Stimulated activated naive CD8-positive, alpha-beta T cell treated with anti-CD3 and anti-CD28 coated beads, Interleukin-15, amount 100 ng/mL, for 72 hours (primary cell): ENCODE results near the gene SH3BP4.
A peak's percentile ranks its signal among the peaks of the same experiment; 100 is the strongest.

ENCODE experiments used
- ATAC-seq: fragments of 150-1000 bp; cut with Tn5 transposase; 2 replicates; pipeline ENCODE4 v1.10.0; 2021; ENCODE audit warnings: mild to moderate bottlenecking, moderate library complexity
- DNase-seq, 2 donors: peaks; one replicate each; pipeline ENCODE4 v3.0.0; 2021 to 2022
- H3K27ac Mint-ChIP-seq, 2 donors: one replicate each; pipeline ENCODE4 v1.8.0; 2022; ENCODE audit warnings: mild to moderate bottlenecking in 2 of 2, mixed read lengths in 2 of 2, moderate library complexity in 2 of 2
- H3K27me3 Mint-ChIP-seq: one replicate; pipeline ENCODE4 v1.8.0; 2022; ENCODE audit warnings: mixed read lengths
- H3K4me1 Mint-ChIP-seq: one replicate; pipeline ENCODE4 v1.8.0; 2022; ENCODE audit warnings: mild to moderate bottlenecking, mixed read lengths
- H3K4me3 Mint-ChIP-seq, 2 donors: one replicate each; pipeline ENCODE4 v1.8.0; 2022; ENCODE audit warnings: mild to moderate bottlenecking in 2 of 2, mixed read lengths in 2 of 2, moderate library complexity in 1 of 2
- H3K9me3 Mint-ChIP-seq, 2 donors: one replicate each; pipeline ENCODE4 v1.8.0; 2022; ENCODE audit warnings: mixed read lengths in 2 of 2

The SH3BP4 gene

GRCh38 chr2:235092433-235093223 is 140.8 kb downstream of the SH3BP4 start:
- ATAC-seq (no peak), DNase-seq (no peak)
- Mint-ChIP-seq H3K27ac (peak overlapping the region in 1 of 2 donors; percentile 61), H3K4me1 (no peaks in the 10 kb centered on the region), H3K27me3 (peaks cover 40% of the 10 kb centered on the region), H3K9me3 (no peaks in the 10 kb centered on the region), H3K4me3 (no peak overlapping the region)

- ATAC-seq: no peak
- Mint-ChIP-seq H3K4me1 (no peaks in the 10 kb centered on the region), H3K9me3 (no peaks in the 10 kb centered on the region), H3K4me3 (no peak overlapping the region), H3K27ac (no peak overlapping the region), H3K27me3 (peaks cover 29% of the 10 kb centered on the region)
- no peak for DNase-seq
Observed at GRCh38 chr2:235094457-235094856, 142.6 kb downstream of the SH3BP4 start.

GRCh38 chr2:235095569-235095968 is 143.8 kb downstream of the SH3BP4 start:
- no peak for DNase-seq

DNA sequence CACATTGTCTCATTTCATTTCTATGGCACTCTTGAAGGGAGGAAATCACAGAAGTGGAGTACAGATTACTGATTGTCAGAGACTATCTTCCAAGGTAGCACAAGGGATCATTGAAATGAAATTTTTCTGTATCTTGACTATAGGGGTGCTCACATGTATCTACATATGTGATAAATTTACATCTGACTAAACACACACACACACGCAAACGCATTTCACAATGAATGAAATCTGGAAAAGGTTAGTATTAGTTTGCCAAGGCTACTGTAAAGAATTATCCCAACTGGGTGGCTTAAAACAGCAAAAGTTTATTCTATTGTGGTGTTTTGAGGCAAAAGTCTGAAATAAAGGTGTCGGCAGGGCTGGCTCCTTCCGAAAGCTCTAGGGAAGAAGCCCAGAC is 144.6 kb downstream of the SH3BP4 start:
- no peak for ATAC-seq
- H3K4me1 Mint-ChIP-seq: no peaks in the 10 kb centered on the region
- H3K27me3 Mint-ChIP-seq: peaks cover 29% of the 10 kb centered on the region

More at GRCh38 chr2:235095569-235095968, 143.8 kb downstream of the SH3BP4 start:
- Mint-ChIP-seq H3K4me3 (no peak overlapping the region), H3K4me1 (no peaks in the 10 kb centered on the region), H3K27ac (no peak overlapping the region), H3K27me3 (peaks cover 29% of the 10 kb centered on the region), H3K9me3 (no peaks in the 10 kb centered on the region)
- no peak for ATAC-seq

DNA sequence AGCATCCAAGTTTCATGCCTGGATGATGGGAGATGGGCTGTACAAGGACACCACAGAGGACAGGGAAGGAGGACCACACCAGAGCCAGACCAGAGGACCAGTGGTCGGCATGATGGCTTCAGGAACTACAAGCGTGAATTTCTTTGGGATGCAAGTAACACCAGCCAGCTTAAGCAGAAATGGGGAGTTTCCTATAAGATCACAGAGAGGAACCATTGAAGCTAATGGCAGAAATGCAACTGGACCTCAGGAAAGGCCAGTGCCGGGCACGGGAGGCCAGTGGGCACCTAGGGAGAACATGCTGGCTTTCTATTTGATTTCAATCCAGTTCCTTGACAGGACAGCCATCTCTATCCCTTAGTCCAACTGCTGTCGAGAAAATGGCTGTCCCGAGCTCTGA is 145.4 kb downstream of the SH3BP4 start:
- Mint-ChIP-seq H3K4me1 (no peaks in the 10 kb centered on the region), H3K9me3 (no peaks in the 10 kb centered on the region), H3K27ac (no peak overlapping the region), H3K4me3 (no peak overlapping the region), H3K27me3 (peaks cover 24% of the 10 kb centered on the region)
- DNase-seq (no peak), ATAC-seq (no peak)

More for the DNA sequence above, 144.6 kb downstream of the SH3BP4 start:
- H3K27ac Mint-ChIP-seq: no peak overlapping the region
- H3K4me3 Mint-ChIP-seq: no peak overlapping the region
- no peaks in the 10 kb centered on the region for H3K9me3 Mint-ChIP-seq
- DNase-seq: no peak

DNA sequence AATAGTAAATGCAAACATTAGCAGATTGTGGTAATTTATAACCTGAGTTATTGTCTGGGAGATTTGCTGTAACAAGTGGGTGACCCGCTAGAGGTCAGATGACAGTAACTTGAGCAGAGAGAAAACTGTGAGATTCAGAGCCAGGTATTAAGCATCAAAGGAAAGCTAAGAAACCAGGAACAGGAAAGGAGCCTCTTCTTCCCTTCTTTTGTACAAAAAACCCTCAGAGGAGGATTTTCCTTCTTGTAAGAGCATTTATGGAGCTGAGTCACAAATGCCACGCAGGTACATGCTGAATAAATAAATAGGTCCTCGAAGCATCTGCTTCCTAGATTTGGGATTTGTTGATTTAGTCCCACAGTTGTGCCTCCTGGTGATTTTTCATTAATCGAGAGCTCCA is 146.5 kb downstream of the SH3BP4 start:
- Mint-ChIP-seq H3K4me3 (no peak overlapping the region), H3K4me1 (no peaks in the 10 kb centered on the region), H3K27me3 (peaks cover 15% of the 10 kb centered on the region), H3K9me3 (no peaks in the 10 kb centered on the region), H3K27ac (no peak overlapping the region)
- no peak for ATAC-seq
- DNase-seq: no peak

DNA sequence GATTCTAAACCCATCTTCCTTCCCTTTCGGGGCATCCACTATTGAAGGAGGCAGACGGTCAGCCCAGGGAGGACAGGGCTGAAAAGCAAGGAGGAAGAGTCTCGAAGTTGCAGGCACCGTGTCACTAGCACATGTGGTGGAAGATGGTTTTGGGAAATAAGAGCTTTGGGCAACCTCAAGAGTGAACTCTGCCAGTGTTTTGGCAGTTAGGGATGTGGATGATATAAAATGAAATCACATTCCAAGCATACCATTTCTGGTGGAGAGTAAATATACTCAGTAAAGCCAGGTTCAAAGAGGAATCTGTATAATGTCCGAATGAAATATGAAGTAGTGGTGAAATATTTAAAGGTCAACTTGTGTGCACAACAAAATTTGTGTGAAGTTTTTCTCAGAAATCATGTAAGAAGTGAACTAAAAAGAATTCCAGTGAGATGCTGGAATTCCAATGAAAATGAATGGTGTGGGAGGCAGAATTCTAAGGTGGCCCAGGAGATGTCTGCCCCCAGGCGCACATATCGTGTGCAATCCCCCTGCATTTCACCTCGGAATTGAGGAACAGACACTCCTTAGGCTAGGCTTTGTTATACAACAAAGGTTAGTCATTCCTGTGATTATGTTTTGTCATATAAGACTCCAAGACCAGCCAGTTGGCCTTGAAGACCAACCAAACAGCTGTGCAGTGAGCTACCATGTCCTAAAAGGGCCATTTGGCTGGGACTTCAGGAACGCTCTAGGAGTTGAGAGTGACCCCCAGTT is 147.1 kb downstream of the SH3BP4 start:
- Mint-ChIP-seq H3K4me1 (no peaks in the 10 kb centered on the region), H3K27me3 (peaks cover 15% of the 10 kb centered on the region), H3K9me3 (no peaks in the 10 kb centered on the region), H3K27ac (no peak overlapping the region), H3K4me3 (no peak overlapping the region)
- no peak for DNase-seq
- ATAC-seq: no peak

GRCh38 chr2:235102896-235103295 is 151.1 kb downstream of the SH3BP4 start:
- H3K27me3 Mint-ChIP-seq: peaks cover 12% of the 10 kb centered on the region
- no peaks in the 10 kb centered on the region for H3K9me3 Mint-ChIP-seq
- no peak overlapping the region for H3K27ac Mint-ChIP-seq
- no peaks in the 10 kb centered on the region for H3K4me1 Mint-ChIP-seq
- no peak for ATAC-seq
- no peak overlapping the region for H3K4me3 Mint-ChIP-seq
- no peak for DNase-seq
